ENCODE data around the gene ELMOD3.

DNA sequence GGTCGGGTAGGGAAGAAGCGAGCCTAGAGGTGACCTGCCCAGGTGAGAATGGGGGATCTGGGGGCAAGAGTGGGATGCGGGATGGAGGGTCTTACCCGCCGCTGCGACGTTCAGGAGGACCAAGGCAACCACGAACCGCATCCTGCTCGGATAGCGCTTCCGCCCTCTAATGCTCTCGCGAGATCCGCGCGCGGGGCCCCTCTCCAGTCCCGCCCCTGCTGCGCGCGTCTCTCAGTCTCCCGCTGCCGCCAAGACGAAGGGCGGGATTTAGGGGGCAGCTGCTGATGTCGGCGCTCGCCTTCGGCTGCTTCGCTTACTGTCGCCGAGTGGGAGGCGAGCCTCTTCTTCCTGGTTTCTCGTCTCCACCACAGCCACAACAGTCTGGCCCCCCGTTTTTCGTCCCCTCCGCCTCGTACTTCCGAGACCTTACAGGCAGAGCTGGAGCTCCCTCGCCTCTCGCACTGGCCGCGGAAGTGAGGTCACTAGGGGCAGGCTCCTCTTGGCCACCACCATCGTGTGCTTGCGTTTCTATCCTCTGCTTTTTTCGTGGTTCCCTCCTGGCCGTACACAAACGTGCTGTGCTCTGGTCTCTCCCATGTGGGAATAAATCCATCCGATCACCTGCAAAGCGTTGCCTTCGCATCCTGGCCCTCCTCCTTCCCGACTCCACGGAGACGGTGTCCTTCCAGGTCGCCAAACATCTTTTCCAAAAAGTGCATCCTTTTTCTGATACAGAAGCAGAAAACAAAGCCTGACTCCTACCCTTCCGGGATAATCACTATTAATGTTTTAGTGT lies 26.5 kb upstream of the ELMOD3 start, which contains the start of gene TGOLN2:
- TF ChIP-seq, protein P1, sequence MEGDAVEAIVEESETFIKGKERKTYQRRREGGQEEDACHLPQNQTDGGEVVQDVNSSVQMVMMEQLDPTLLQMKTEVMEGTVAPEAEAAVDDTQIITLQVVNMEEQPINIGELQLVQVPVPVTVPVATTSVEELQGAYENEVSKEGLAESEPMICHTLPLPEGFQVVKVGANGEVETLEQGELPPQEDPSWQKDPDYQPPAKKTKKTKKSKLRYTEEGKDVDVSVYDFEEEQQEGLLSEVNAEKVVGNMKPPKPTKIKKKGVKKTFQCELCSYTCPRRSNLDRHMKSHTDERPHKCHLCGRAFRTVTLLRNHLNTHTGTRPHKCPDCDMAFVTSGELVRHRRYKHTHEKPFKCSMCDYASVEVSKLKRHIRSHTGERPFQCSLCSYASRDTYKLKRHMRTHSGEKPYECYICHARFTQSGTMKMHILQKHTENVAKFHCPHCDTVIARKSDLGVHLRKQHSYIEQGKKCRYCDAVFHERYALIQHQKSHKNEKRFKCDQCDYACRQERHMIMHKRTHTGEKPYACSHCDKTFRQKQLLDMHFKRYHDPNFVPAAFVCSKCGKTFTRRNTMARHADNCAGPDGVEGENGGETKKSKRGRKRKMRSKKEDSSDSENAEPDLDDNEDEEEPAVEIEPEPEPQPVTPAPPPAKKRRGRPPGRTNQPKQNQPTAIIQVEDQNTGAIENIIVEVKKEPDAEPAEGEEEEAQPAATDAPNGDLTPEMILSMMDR (optimal IDR thresholded peaks at IDR 0.05 in 1 of 3, IDR thresholded peaks at IDR 0.05 in 1 of 3, conservative IDR thresholded peaks at IDR 0.05 in 1 of 3; ENCODE audit: extremely low read depth in 1 of 3, insufficient read depth in 2 of 3, low read length in 3 of 3) = no peak
- no peak for TF ChIP-seq EZH2 (IDR thresholded peaks at IDR 0.05; ENCODE audit: low read length)

Data from keratinocyte (primary cell).